KBM-7 (cell line): Measurements from ENCODE around the gene ARL17A.
"Not testable (repeated sequence)": the region's sequence is repeated elsewhere in the genome, so short reads cannot be mapped to it uniquely, and the experiment has no call there.

Experiments
- DNase-seq: peaks from one replicate; pipeline ENCODE4 v3.0.0-alpha.2; 2015
- in situ Hi-C: fragments of 300-500 bp; cut with MboI; formaldehyde crosslinking; loops from 2 replicates; pipeline ENCODE4 v1.14.3; 2020; ENCODE audit warnings: low sequenced_read_pairs, low pct_unique_long_range_greater_than_20kb, mixed read lengths

The ARL17A gene

GRCh38 chr17:46566284-46566683, 13.2 kb downstream of the ARL17A start:
- DNase-seq, in situ Hi-C loops: not testable (repeated sequence)

GRCh38 chr17:46560048-46560447, 19.4 kb downstream of the ARL17A start:
- DNase-seq, in situ Hi-C loops: not testable (repeated sequence)

- in situ Hi-C loops, DNase-seq: not testable (repeated sequence)
Observed at GRCh38 chr17:46559155-46559554, 20.3 kb downstream of the ARL17A start.

GRCh38 chr17:46548607-46549006, 30.9 kb downstream of the ARL17A start:
- in situ Hi-C loops, DNase-seq: not testable (repeated sequence)

GRCh38 chr17:46534716-46535115, 44.8 kb downstream of the ARL17A start:
- in situ Hi-C loops: not testable (repeated sequence)

GRCh38 chr17:46512168-46512567, 67.3 kb downstream of the ARL17A start, which contains the start of gene LRRC37A2:
Gene LRRC37A2 (plus strand): TSS chr17:46512468. CDS start chr17:46512713, 245 bp downstream.
- DNase-seq, in situ Hi-C loops: not testable (repeated sequence)

More at GRCh38 chr17:46534716-46535115, 44.8 kb downstream of the ARL17A start:
- not testable (repeated sequence) for DNase-seq

- DNase-seq, in situ Hi-C loops: not testable (repeated sequence)
Observed at GRCh38 chr17:46505896-46506295, 73.6 kb downstream of the ARL17A start.

GRCh38 chr17:46499437-46500139, 79.9 kb downstream of the ARL17A start:
- DNase-seq, in situ Hi-C loops: not testable (repeated sequence)

- in situ Hi-C loops, DNase-seq: not testable (repeated sequence)
Observed at GRCh38 chr17:46492021-46492420, 87.5 kb downstream of the ARL17A start.

GRCh38 chr17:46481310-46481709, 98.2 kb downstream of the ARL17A start:
- in situ Hi-C loops, DNase-seq: not testable (repeated sequence)

- DNase-seq, in situ Hi-C loops: not testable (repeated sequence)
Observed at GRCh38 chr17:46478823-46479222, 100.7 kb downstream of the ARL17A start.

- in situ Hi-C loops: not testable (repeated sequence)
Observed at GRCh38 chr17:46475583-46475982, 103.9 kb downstream of the ARL17A start.

GRCh38 chr17:46474489-46474888, 105.0 kb downstream of the ARL17A start:
- in situ Hi-C loops, DNase-seq: not testable (repeated sequence)

More at GRCh38 chr17:46475583-46475982, 103.9 kb downstream of the ARL17A start:
- not testable (repeated sequence) for DNase-seq

- in situ Hi-C loops, DNase-seq: not testable (repeated sequence)
Observed at GRCh38 chr17:46467618-46468017, 111.9 kb downstream of the ARL17A start.
